Measurements from ENCODE around the gene IPO5.
"Not testable (repeated sequence)": the region's sequence is repeated elsewhere in the genome, so short reads cannot be mapped to it uniquely, and the experiment has no call there.

The IPO5 gene

GRCh38 chr13:97948041-97948440 lies 5.4 kb upstream of the IPO5 start:
- in situ Hi-C loops (cut with HindIII; ENCODE audit: low sequenced_read_pairs) = no loop called here

- in situ Hi-C loops (cut with HindIII; ENCODE audit: low sequenced_read_pairs) = not testable (repeated sequence)
Measured at GRCh38 chr13:97949316-97949715, 4.2 kb upstream of the IPO5 start.

GRCh38 chr13:97951376-97951775 lies 2.1 kb upstream of the IPO5 start:
- in situ Hi-C loops (cut with HindIII; ENCODE audit: low sequenced_read_pairs) = no loop called here

GRCh38 chr13:97952831-97953230 lies 644 bp upstream of the IPO5 start:
- in situ Hi-C loops (cut with HindIII; ENCODE audit: low sequenced_read_pairs) = not testable (repeated sequence)

- in situ Hi-C loops (cut with HindIII; ENCODE audit: low sequenced_read_pairs) = no loop called here
Measured at GRCh38 chr13:97961340-97961739, 7.9 kb downstream of the IPO5 start.

GRCh38 chr13:97962887-97963286 lies 9.4 kb downstream of the IPO5 start:
- in situ Hi-C loops (cut with HindIII; ENCODE audit: low sequenced_read_pairs) = no loop called here

GRCh38 chr13:97967226-97967625 lies 13.8 kb downstream of the IPO5 start:
- in situ Hi-C loops (cut with HindIII; ENCODE audit: low sequenced_read_pairs) = no loop called here

GRCh38 chr13:97967948-97968347 lies 14.5 kb downstream of the IPO5 start:
- in situ Hi-C loops (cut with HindIII; ENCODE audit: low sequenced_read_pairs) = no loop called here

- in situ Hi-C loops (cut with HindIII; ENCODE audit: low sequenced_read_pairs) = no loop called here
Measured at GRCh38 chr13:97971519-97971918, 18.0 kb downstream of the IPO5 start.

GRCh38 chr13:97974773-97975172 lies 21.3 kb downstream of the IPO5 start:
- in situ Hi-C loops (cut with HindIII; ENCODE audit: low sequenced_read_pairs) = no loop called here

GRCh38 chr13:97975280-97975847 lies 21.9 kb downstream of the IPO5 start:
- in situ Hi-C loops (cut with HindIII; ENCODE audit: low sequenced_read_pairs) = no loop called here

GRCh38 chr13:97975848-97976609 lies 22.6 kb downstream of the IPO5 start:
- in situ Hi-C loops (cut with HindIII; ENCODE audit: low sequenced_read_pairs) = no loop called here

GRCh38 chr13:97976610-97977521 lies 23.4 kb downstream of the IPO5 start:
- in situ Hi-C loops (cut with HindIII; ENCODE audit: low sequenced_read_pairs) = no loop called here

- in situ Hi-C loops (cut with HindIII; ENCODE audit: low sequenced_read_pairs) = no loop called here
Measured at GRCh38 chr13:97977982-97978381, 24.5 kb downstream of the IPO5 start.

- in situ Hi-C loops (cut with HindIII; ENCODE audit: low sequenced_read_pairs) = no loop called here
Measured at GRCh38 chr13:97978651-97979050, 25.2 kb downstream of the IPO5 start.

- in situ Hi-C loops (cut with HindIII; ENCODE audit: low sequenced_read_pairs) = no loop called here
Measured at GRCh38 chr13:97979051-97979450, 25.6 kb downstream of the IPO5 start.

GRCh38 chr13:97979556-97979955 lies 26.1 kb downstream of the IPO5 start:
- in situ Hi-C loops (cut with HindIII; ENCODE audit: low sequenced_read_pairs) = no loop called here

GRCh38 chr13:97982286-97982685 lies 28.8 kb downstream of the IPO5 start:
- in situ Hi-C loops (cut with HindIII; ENCODE audit: low sequenced_read_pairs) = no loop called here

GRCh38 chr13:97986835-97987234 lies 33.4 kb downstream of the IPO5 start:
- in situ Hi-C loops (cut with HindIII; ENCODE audit: low sequenced_read_pairs) = no loop called here

- in situ Hi-C loops (cut with HindIII; ENCODE audit: low sequenced_read_pairs) = loop anchor here (5.0 to 25.0 kb wide), 3 partner anchors 87 to 663 kb away; no protein-coding TSS in a partner anchor
Measured at GRCh38 chr13:97999653-98000052, 46.2 kb downstream of the IPO5 start.

- in situ Hi-C loops (cut with HindIII; ENCODE audit: low sequenced_read_pairs) = loop anchor here (5.0 to 25.0 kb wide), 3 partner anchors 92 to 658 kb away; no protein-coding TSS in a partner anchor
Measured at GRCh38 chr13:98004107-98004506, 50.6 kb downstream of the IPO5 start.
